Astrocyte of the cerebellum (primary cell): Measurements from ENCODE around the gene PRKAR1B.
"Not testable (repeated sequence)": the region's sequence is repeated elsewhere in the genome, so short reads cannot be mapped to it uniquely, and the experiment has no call there.

ENCODE experiments used
- DNase-seq: peaks from one replicate; pipeline ENCODE4 v3.0.0-alpha.2; 2011; ENCODE audit warnings: low read depth
- H3K4me3 ChIP-seq: 2 replicates; pipeline ENCODE4 v1.5.1; 2011; ENCODE audit warnings: mild to moderate bottlenecking, low read depth, low read length, moderate library complexity
- in situ Hi-C: cut with HindIII; loops from 2 replicates; pipeline ENCODE4 v1.10.0; 2017; ENCODE audit warnings: low sequenced_read_pairs
- TF ChIP-seq, protein P1 (sequence below): IDR thresholded peaks from 2 replicates; pipeline ENCODE4 v1.5.1; 2012; ENCODE audit warnings: low read length, low read depth, moderate library complexity, mild to moderate bottlenecking; ENCODE audit errors: missing control alignments

The PRKAR1B gene

DNA sequence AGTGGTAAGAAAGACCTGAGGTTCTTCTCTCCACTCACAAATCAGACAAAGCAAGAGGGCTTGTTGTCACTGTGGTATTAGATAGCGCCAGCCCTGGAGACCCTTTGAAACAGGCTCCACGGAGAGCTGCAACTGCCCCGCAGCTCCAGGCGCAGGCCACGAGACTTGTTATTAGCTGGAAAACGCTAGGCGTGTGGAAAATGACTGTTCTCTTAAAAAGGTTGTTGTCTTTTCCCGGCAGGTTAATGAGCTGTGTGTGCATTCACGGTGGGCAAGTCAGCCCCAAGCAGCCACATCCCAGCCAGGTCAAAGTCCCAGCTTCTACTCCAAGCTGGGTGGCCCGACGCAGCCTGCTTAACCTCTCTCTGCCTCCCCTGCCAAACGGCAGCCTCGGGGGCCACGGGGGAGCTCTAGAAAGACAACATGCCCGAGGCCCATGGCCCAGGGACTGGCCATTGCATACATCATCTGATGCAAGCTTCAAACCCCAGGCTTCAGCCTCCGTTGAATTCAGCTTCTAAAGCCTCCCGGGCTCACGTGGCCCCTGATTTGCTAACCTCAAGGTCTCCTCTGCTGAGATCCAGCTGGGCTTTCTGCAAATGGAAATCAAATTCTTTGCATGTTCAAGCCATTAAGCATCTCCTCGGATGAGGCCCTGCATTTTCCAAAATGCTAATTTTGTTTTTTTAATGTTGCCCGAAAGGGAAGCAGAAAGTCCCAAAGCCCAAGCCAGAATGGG, 61.9 kb downstream of the PRKAR1B start:
- DNase-seq = peak; percentile 48
- in situ Hi-C loops = loop anchor here (5.0 kb wide), 2 partner anchors 58 to 67 kb away; no protein-coding TSS in a partner anchor
- H3K4me3 ChIP-seq = no peak overlapping the region
- TF ChIP-seq, protein P1, sequence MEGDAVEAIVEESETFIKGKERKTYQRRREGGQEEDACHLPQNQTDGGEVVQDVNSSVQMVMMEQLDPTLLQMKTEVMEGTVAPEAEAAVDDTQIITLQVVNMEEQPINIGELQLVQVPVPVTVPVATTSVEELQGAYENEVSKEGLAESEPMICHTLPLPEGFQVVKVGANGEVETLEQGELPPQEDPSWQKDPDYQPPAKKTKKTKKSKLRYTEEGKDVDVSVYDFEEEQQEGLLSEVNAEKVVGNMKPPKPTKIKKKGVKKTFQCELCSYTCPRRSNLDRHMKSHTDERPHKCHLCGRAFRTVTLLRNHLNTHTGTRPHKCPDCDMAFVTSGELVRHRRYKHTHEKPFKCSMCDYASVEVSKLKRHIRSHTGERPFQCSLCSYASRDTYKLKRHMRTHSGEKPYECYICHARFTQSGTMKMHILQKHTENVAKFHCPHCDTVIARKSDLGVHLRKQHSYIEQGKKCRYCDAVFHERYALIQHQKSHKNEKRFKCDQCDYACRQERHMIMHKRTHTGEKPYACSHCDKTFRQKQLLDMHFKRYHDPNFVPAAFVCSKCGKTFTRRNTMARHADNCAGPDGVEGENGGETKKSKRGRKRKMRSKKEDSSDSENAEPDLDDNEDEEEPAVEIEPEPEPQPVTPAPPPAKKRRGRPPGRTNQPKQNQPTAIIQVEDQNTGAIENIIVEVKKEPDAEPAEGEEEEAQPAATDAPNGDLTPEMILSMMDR = no peak

DNA sequence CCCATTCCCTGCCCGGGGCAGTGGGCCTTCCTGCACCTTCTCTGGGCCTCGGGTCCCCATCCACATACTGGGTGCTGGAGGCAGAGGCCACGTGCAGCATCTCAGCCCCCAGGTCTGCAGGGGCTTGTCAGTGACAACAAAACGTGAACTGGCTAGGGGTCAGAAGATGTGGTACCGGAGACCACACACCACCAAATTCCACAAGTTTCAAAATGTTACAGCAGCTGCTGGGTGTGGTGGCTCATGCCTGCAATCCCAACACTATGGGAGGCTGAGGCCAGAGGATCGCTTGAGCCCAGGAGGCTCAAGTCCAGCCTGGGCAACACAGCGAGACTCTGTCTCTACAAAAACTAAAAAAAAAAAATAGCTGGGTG, 62.7 kb downstream of the PRKAR1B start:
- in situ Hi-C loops = no loop called here
- no peak for DNase-seq
- TF ChIP-seq, protein P1 = no peak
- no peak overlapping the region for H3K4me3 ChIP-seq

- no peak overlapping the region for H3K4me3 ChIP-seq
- TF ChIP-seq, protein P1 = no peak
- no peak for DNase-seq
- in situ Hi-C loops = no loop called here
Measured at GRCh38 chr7:662576-662975, 64.5 kb downstream of the PRKAR1B start.

DNA sequence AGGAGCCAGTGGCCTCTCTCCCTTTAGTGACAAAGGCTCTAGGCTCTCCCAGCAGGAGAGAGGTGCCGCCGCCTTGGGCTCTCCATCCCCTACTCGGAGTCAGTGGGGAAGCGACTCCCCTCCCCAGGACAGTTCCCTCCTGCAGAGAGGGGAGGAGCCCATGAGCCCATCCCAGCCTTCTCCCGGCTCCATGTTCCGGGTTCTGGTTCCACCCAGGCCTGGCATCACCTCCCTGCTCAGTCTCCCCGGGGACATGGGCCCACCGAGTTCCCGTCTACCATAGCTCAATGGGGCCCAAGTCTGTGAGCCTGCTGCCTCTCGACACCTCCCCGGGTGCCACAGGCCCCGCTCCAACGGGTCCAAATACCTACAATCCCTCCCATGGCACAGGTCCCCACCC, 67.1 kb downstream of the PRKAR1B start:
- no peak overlapping the region for H3K4me3 ChIP-seq
- in situ Hi-C loops = no loop called here
- DNase-seq = no peak
- TF ChIP-seq, protein P1 = no peak

GRCh38 chr7:659306-659847, 67.7 kb downstream of the PRKAR1B start:
- in situ Hi-C loops = no loop called here
- no peak overlapping the region for H3K4me3 ChIP-seq
- no peak for DNase-seq
- TF ChIP-seq, protein P1 = no peak

- in situ Hi-C loops = no loop called here
- DNase-seq = no peak
- H3K4me3 ChIP-seq = no peak overlapping the region
- TF ChIP-seq, protein P1 = no peak
Measured at GRCh38 chr7:657565-658119, 69.4 kb downstream of the PRKAR1B start.

GRCh38 chr7:657010-657409, 70.1 kb downstream of the PRKAR1B start:
- in situ Hi-C loops, DNase-seq: not testable (repeated sequence)

More at GRCh38 chr7:657010-657409, 70.1 kb downstream of the PRKAR1B start:
- not testable (repeated sequence) for H3K4me3 ChIP-seq
